Measurements from ENCODE around the gene TNNT3.

Gene TNNT3

GRCh38 chr11:1928891-1929541 lies 9.5 kb downstream of the TNNT3 start:
- no peak for TF ChIP-seq GATA3 (IDR thresholded peaks at IDR 0.05; ENCODE audit: low read depth, low read length)
- TF ChIP-seq GATA2 (IDR thresholded peaks at IDR 0.05; ENCODE audit: low read depth, low read length), result no peak

- no peak for TF ChIP-seq GATA2 (IDR thresholded peaks at IDR 0.05; ENCODE audit: low read depth, low read length)
These were observed 10.3 kb downstream of the TNNT3 start for GRCh38 chr11:1929621-1930461.

GRCh38 chr11:1930462-1930830 lies 10.9 kb downstream of the TNNT3 start:
- TF ChIP-seq GATA2 (IDR thresholded peaks at IDR 0.05; ENCODE audit: low read depth, low read length) (no peak), GATA3 (IDR thresholded peaks at IDR 0.05; ENCODE audit: low read depth, low read length) (no peak)

GRCh38 chr11:1931341-1932104 lies 12.0 kb downstream of the TNNT3 start:
- TF ChIP-seq GATA2 (IDR thresholded peaks at IDR 0.05; ENCODE audit: low read depth, low read length) (no peak), GATA3 (IDR thresholded peaks at IDR 0.05; ENCODE audit: low read depth, low read length) (no peak)

GRCh38 chr11:1932105-1932480 lies 12.6 kb downstream of the TNNT3 start:
- TF ChIP-seq GATA3 (IDR thresholded peaks at IDR 0.05; ENCODE audit: low read depth, low read length) (no peak), GATA2 (IDR thresholded peaks at IDR 0.05; ENCODE audit: low read depth, low read length) (no peak)

GRCh38 chr11:1932681-1933080 lies 13.2 kb downstream of the TNNT3 start:
- TF ChIP-seq GATA2 (IDR thresholded peaks at IDR 0.05; ENCODE audit: low read depth, low read length) (no peak), GATA3 (IDR thresholded peaks at IDR 0.05; ENCODE audit: low read depth, low read length) (no peak)

- TF ChIP-seq GATA2 (IDR thresholded peaks at IDR 0.05; ENCODE audit: low read depth, low read length), result no peak
- TF ChIP-seq GATA3 (IDR thresholded peaks at IDR 0.05; ENCODE audit: low read depth, low read length), result no peak
These were observed 14.2 kb downstream of the TNNT3 start for GRCh38 chr11:1933416-1934334.

GRCh38 chr11:1934335-1935155 lies 15.0 kb downstream of the TNNT3 start:
- TF ChIP-seq GATA2 (IDR thresholded peaks at IDR 0.05; ENCODE audit: low read depth, low read length) (no peak), GATA3 (IDR thresholded peaks at IDR 0.05; ENCODE audit: low read depth, low read length) (no peak)

GRCh38 chr11:1935156-1936071 lies 15.9 kb downstream of the TNNT3 start:
- no peak for TF ChIP-seq GATA2 (IDR thresholded peaks at IDR 0.05; ENCODE audit: low read depth, low read length)
- no peak for TF ChIP-seq GATA3 (IDR thresholded peaks at IDR 0.05; ENCODE audit: low read depth, low read length)

GRCh38 chr11:1936072-1936780 lies 16.7 kb downstream of the TNNT3 start:
- no peak for TF ChIP-seq GATA2 (IDR thresholded peaks at IDR 0.05; ENCODE audit: low read depth, low read length)
- TF ChIP-seq GATA3 (IDR thresholded peaks at IDR 0.05; ENCODE audit: low read depth, low read length), result no peak
